22Rv1 (cell line): ENCODE results near the gene C20orf173.

Experiments
- H3K27ac ChIP-seq: fragments of 450-650 bp; 2 replicates; pipeline ENCODE4 v1.5.1; 2017
- ZFX ChIP-seq: fragments of 450-650 bp; IDR thresholded peaks from 2 replicates; pipeline ENCODE4 v1.6.1; 2017; ENCODE audit warnings: antibody characterized with exemption, borderline replicate concordance
- TF ChIP-seq, protein P1 (sequence below): fragments of 450-650 bp; IDR thresholded peaks from 2 replicates; pipeline ENCODE4 v1.5.1; 2017; ENCODE audit warnings: mild to moderate bottlenecking

C20orf173 gene

DNA sequence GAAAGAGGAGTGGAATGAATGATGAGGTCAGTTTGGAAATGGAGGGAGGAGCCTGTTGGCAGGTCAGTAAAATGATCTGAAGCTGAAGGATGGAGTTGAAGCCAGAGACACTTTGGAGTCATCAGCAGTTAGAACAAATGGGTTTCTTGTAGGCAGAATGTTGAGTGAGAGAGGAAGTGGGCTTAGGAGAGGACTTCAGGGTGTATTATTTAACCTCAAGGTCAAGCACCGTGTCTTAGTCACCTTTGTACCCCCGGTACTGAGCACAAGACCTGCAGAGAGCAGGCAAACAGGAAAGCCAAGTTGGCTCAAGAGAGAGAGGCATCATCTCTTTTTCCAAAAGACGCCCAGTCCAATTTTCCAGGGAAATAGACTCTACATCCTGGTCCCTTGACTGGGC is 23.3 kb downstream of the C20orf173 start:
- TF ChIP-seq, protein P1, sequence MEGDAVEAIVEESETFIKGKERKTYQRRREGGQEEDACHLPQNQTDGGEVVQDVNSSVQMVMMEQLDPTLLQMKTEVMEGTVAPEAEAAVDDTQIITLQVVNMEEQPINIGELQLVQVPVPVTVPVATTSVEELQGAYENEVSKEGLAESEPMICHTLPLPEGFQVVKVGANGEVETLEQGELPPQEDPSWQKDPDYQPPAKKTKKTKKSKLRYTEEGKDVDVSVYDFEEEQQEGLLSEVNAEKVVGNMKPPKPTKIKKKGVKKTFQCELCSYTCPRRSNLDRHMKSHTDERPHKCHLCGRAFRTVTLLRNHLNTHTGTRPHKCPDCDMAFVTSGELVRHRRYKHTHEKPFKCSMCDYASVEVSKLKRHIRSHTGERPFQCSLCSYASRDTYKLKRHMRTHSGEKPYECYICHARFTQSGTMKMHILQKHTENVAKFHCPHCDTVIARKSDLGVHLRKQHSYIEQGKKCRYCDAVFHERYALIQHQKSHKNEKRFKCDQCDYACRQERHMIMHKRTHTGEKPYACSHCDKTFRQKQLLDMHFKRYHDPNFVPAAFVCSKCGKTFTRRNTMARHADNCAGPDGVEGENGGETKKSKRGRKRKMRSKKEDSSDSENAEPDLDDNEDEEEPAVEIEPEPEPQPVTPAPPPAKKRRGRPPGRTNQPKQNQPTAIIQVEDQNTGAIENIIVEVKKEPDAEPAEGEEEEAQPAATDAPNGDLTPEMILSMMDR, result no peak
- H3K27ac ChIP-seq, result no peak overlapping the region

DNA sequence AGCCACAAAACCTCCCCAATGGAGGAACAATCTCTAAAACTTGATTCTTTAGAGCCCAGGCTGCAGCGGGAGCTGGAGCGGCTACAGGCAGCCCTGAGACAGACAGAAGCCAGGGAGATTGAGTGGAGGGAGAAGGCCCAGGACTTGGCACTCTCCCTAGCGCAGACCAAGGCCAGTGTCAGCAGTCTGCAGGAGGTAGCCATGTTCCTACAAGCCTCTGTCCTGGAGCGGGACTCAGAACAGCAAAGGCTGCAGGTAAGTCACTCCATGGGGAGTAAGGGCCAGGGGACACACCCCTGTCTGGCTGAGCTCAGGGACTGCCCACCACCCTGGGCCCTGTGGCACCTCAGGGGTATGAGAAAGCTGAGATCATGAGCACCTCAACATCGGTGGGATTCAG is 24.7 kb downstream of the C20orf173 start:
- no peak for TF ChIP-seq ZFX
- TF ChIP-seq, protein P1, result no peak
- H3K27ac ChIP-seq, result no peak overlapping the region

DNA sequence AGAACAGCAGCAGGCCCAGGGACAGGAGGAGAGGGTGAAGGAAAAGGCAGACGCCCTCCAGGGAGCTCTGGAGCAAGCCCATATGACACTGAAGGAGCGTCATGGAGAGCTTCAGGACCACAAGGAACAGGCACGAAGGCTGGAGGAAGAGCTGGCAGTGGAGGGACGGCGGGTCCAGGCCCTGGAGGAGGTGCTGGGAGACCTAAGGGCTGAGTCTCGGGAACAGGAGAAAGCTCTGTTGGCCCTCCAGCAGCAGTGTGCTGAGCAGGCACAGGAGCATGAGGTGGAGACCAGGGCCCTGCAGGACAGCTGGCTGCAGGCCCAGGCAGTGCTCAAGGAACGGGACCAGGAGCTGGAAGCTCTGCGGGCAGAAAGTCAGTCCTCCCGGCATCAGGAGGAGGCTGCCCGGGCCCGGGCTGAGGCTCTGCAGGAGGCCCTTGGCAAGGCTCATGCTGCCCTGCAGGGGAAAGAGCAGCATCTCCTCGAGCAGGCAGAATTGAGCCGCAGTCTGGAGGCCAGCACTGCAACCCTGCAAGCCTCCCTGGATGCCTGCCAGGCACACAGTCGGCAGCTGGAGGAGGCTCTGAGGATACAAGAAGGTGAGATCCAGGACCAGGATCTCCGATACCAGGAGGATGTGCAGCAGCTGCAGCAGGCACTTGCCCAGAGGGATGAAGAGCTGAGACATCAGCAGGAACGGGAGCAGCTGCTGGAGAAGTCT is 25.5 kb downstream of the C20orf173 start:
- no peak for TF ChIP-seq ZFX
- TF ChIP-seq, protein P1, result no peak
- no peak overlapping the region for H3K27ac ChIP-seq

DNA sequence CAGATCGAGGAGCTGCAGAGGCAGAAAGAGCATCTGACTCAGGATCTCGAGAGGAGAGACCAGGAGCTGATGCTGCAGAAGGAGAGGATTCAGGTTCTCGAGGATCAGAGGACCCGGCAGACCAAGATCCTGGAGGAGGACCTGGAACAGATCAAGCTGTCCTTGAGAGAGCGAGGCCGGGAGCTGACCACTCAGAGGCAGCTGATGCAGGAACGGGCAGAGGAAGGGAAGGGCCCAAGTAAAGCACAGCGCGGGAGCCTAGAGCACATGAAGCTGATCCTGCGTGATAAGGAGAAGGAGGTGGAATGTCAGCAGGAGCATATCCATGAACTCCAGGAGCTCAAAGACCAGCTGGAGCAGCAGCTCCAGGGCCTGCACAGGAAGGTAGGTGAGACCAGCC is 26.2 kb downstream of the C20orf173 start:
- TF ChIP-seq, protein P1, result no peak
- TF ChIP-seq ZFX, result no peak
- no peak overlapping the region for H3K27ac ChIP-seq

DNA sequence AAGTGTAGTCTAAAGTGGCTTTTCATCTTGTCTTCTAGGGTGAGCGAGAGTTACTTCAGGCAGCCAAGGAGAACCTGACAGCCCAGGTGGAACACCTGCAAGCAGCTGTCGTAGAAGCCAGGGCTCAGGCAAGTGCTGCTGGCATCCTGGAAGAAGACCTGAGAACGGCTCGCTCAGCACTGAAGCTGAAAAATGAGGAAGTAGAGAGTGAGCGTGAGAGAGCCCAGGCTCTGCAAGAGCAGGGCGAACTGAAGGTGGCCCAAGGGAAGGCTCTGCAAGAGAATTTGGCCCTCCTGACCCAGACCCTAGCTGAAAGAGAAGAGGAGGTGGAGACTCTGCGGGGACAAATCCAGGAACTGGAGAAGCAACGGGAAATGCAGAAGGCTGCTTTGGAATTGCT is 27.1 kb downstream of the C20orf173 start:
- H3K27ac ChIP-seq, result no peak overlapping the region
- no peak for TF ChIP-seq ZFX
- TF ChIP-seq, protein P1, result no peak

DNA sequence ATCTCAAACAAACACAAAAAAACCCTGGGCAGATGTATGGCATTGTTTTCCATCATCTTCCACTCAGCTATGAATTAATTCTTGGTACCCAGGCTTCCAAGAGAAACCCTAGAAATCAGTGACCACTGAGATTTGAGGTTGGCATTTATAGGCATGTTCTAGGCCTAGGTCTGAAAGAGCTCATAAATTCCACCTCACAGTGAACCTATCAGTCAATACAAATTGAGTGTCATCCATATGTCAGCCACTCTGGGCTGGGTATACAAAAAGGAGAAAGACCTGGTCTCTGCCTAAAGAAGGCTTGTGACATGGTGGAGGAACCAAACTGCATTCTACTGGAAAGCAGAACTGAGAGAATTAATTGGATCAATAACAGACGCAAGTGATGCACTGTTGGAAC is 30.2 kb downstream of the C20orf173 start:
- TF ChIP-seq, protein P1, result no peak
- TF ChIP-seq ZFX, result no peak
- no peak overlapping the region for H3K27ac ChIP-seq

DNA sequence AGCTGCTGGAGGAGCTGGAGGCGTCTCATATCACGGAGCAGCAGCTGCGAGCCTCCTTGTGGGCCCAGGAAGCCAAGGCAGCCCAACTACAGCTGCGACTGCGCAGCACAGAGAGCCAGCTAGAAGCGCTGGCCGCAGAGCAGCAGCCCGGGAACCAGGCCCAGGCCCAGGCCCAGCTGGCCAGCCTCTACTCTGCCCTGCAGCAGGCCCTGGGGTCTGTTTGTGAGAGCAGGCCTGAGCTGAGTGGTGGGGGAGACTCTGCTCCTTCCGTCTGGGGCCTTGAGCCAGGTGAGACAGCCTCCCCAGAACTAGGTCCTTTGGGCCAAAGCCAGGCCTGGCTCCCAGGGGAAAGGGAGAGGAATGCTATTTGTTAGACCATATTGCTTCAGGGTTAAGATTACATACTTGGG is 31.7 kb downstream of the C20orf173 start:
- TF ChIP-seq ZFX, result no peak
- TF ChIP-seq, protein P1, result no peak
- no peak overlapping the region for H3K27ac ChIP-seq
